Neural progenitor cell (in vitro differentiated cells): Measurements from ENCODE around the gene THBS4. TPM values are rescaled to one million over a fixed set of nuclear protein-coding genes. Genes with fewer than 3 reads are reported as not detected.

ENCODE experiments used
- DNase-seq: peaks from one replicate; pipeline ENCODE4 v3.0.0-alpha.2; 2016; ENCODE audit warnings: low spot score
- H2AFZ ChIP-seq: fragments of 200-600 bp; sonication (generic); replicated peaks from 2 replicates; pipeline ENCODE4 v1.6.1; 2016; ENCODE audit warnings: antibody characterized with exemption
- H3F3A ChIP-seq: fragments of 200-600 bp; sonication (generic); 2 replicates; pipeline ENCODE4 v1.6.1; 2016; ENCODE audit warnings: antibody characterized with exemption, low read depth
- H3K27ac ChIP-seq: fragments of 200-600 bp; sonication (generic); 2 replicates; pipeline ENCODE4 v1.5.1; 2016; ENCODE audit warnings: mild to moderate bottlenecking
- H3K27me3 ChIP-seq: fragments of 200-600 bp; sonication (generic); 2 replicates; pipeline ENCODE4 v1.6.1; 2016; ENCODE audit warnings: mild to moderate bottlenecking, moderate library complexity
- H3K36me3 ChIP-seq: fragments of 200-600 bp; sonication (generic); 2 replicates; pipeline ENCODE4 v1.5.1; 2016
- H3K4me1 ChIP-seq: fragments of 200-600 bp; sonication (generic); 2 replicates; pipeline ENCODE4 v1.6.1; 2016; ENCODE audit warnings: mixed run types
- H3K4me2 ChIP-seq: fragments of 200-600 bp; sonication (generic); 2 replicates; pipeline ENCODE4 v1.6.1; 2016
- H3K4me3 ChIP-seq: fragments of 200-600 bp; sonication (generic); 2 replicates; pipeline ENCODE4 v1.5.1; 2016
- H3K79me2 ChIP-seq: fragments of 200-600 bp; sonication (generic); 2 replicates; pipeline ENCODE4 v1.6.1; 2016; ENCODE audit warnings: low read depth
- H3K9ac ChIP-seq: fragments of 200-600 bp; sonication (generic); 2 replicates; pipeline ENCODE4 v1.6.1; 2016
- H3K9me3 ChIP-seq: fragments of 200-600 bp; sonication (generic); 2 replicates; pipeline ENCODE4 v1.5.1; 2016; ENCODE audit warnings: low read depth
- H4K20me1 ChIP-seq: fragments of 200-600 bp; sonication (generic); 2 replicates; pipeline ENCODE4 v1.6.1; 2016; ENCODE audit warnings: low read depth
- H3K27ac Mint-ChIP-seq: 3 replicates; pipeline ENCODE4 v1.8.0; 2021; ENCODE audit warnings: mixed read lengths
- H3K27me3 Mint-ChIP-seq: 2 replicates; pipeline ENCODE4 v1.8.0; 2022; ENCODE audit warnings: low read depth, mild to moderate bottlenecking, inconsistent platforms, moderate library complexity, mixed read lengths; ENCODE audit not compliant: insufficient read depth
- H3K36me3 Mint-ChIP-seq: 3 replicates; pipeline ENCODE4 v1.8.0; 2021; ENCODE audit warnings: mixed read lengths
- H3K4me1 Mint-ChIP-seq: 3 replicates; pipeline ENCODE4 v1.8.0; 2021; ENCODE audit warnings: mixed read lengths
- H3K4me3 Mint-ChIP-seq: 3 replicates; pipeline ENCODE4 v1.8.0; 2021; ENCODE audit warnings: mild to moderate bottlenecking, moderate library complexity, mixed read lengths
- H3K9me3 Mint-ChIP-seq: 3 replicates; pipeline ENCODE4 v1.8.0; 2020; ENCODE audit warnings: mixed read lengths
- CTCF ChIP-seq: fragments of 200-600 bp; sonication (generic); IDR thresholded peaks from 2 replicates; pipeline ENCODE4 v1.5.1; 2017; ENCODE audit warnings: antibody characterized with exemption, mild to moderate bottlenecking
- EZH2 ChIP-seq: fragments of 200-600 bp; sonication (generic); IDR thresholded peaks from 2 replicates; pipeline ENCODE4 v1.6.1; 2017; ENCODE audit warnings: antibody characterized with exemption, mild to moderate bottlenecking, moderate library complexity
- EZH2phosphoT487 ChIP-seq: fragments of 200-600 bp; sonication (generic); IDR thresholded peaks from 2 replicates; pipeline ENCODE4 v1.6.1; 2017; ENCODE audit warnings: antibody characterized with exemption
- total RNA-seq: library from RNA; depleted of rRNA; stranded (reverse); fragments of >200 nt; gene quantifications from 2 replicates; pipeline ENCODE4 v1.2.3, GENCODE V29; 2015; ENCODE audit warnings: low replicate concordance

The THBS4 gene
- total RNA-seq, 1 donor from 2014 or later = 31.6 TPM

DNA sequence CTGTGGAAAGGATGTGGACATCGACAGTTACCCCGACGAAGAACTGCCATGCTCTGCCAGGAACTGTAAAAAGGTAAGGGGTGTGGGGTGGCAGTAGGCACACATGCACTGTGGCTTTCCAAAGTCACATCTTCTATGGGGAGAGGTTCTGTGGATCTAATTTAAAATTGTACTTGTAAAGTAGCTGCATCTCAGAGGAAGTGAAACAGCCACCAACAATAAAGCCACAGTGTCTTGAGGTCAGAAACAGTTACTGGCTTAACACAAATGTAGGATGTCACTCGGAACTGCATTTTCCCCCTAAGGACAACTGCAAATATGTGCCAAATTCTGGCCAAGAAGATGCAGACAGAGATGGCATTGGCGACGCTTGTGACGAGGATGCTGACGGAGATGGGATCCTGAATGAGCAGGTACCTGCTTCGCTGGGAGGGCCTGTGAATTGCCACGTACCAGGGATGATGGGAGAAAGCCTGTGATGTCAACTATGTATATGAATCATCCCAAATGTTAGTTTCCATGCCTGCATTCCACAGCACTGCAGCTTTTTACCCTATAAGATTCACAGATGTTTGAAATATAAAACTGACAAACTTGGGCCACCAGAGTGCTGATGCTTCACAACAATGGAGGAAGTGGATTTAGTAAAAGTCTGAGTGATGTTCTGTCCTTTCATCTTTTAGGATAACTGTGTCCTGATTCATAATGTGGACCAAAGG lies 35.3 kb downstream of the THBS4 start:
- no peak overlapping the region for H3K27ac ChIP-seq
- H3F3A ChIP-seq = peaks cover 4% of the 10 kb centered on the region
- H4K20me1 ChIP-seq = no peaks in the 10 kb centered on the region
- no peak for TF ChIP-seq EZH2phosphoT487
- TF ChIP-seq EZH2 = no peak
- no peak for TF ChIP-seq CTCF
- no peaks in the 10 kb centered on the region for H3K79me2 ChIP-seq
- Mint-ChIP-seq H3K4me1 (peaks cover 8% of the 10 kb centered on the region), H3K9me3 (no peaks in the 10 kb centered on the region), H3K27me3 (peaks cover 10% of the 10 kb centered on the region), H3K27ac (no peak overlapping the region), H3K36me3 (peaks cover 14% of the 10 kb centered on the region), H3K4me3 (no peak overlapping the region)
- no peaks in the 10 kb centered on the region for H3K27me3 ChIP-seq
- H3K4me3 ChIP-seq = no peak overlapping the region
- DNase-seq = no peak
- no peaks in the 10 kb centered on the region for H3K9me3 ChIP-seq
- H2AFZ ChIP-seq = peak overlapping the region; percentile 39
- H3K36me3 ChIP-seq = no peaks in the 10 kb centered on the region
- H3K9ac ChIP-seq = no peak overlapping the region
- peaks cover 11% of the 10 kb centered on the region for H3K4me1 ChIP-seq
- H3K4me2 ChIP-seq = no peak overlapping the region

DNA sequence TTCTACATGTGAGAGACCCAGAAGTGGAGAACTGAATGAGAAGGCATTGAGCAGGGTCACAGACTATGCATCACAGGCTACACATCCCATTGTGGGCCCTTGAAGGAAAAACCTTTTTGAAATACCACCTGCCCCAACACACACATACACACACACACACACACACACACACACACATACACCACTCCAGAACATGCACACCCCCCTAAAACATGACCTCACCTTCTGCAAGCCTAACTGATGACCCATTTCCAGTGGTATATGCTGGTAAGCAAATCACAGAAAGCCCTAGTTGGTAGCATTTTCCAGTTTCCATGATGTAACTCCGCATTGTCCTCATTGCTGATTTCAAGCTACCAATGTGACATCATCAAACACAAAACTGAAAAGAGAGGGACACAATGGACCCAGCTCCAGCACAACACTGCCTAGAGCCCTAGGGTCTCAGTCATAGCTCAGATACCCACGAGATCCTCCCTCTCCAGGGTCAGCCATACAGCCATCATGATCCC lies 36.4 kb downstream of the THBS4 start:
- DNase-seq = no peak
- Mint-ChIP-seq H3K9me3 (no peaks in the 10 kb centered on the region), H3K27ac (no peak overlapping the region), H3K4me1 (peaks cover 8% of the 10 kb centered on the region), H3K4me3 (no peak overlapping the region), H3K27me3 (peaks cover 10% of the 10 kb centered on the region), H3K36me3 (peaks cover 14% of the 10 kb centered on the region)
- H2AFZ ChIP-seq = no peak overlapping the region
- no peak overlapping the region for H3K4me2 ChIP-seq
- no peaks in the 10 kb centered on the region for H3K9me3 ChIP-seq
- no peaks in the 10 kb centered on the region for H3K79me2 ChIP-seq
- no peak overlapping the region for H3K9ac ChIP-seq
- no peak overlapping the region for H3K27ac ChIP-seq
- H3F3A ChIP-seq = peaks cover 4% of the 10 kb centered on the region
- no peaks in the 10 kb centered on the region for H4K20me1 ChIP-seq
- no peaks in the 10 kb centered on the region for H3K27me3 ChIP-seq
- H3K4me3 ChIP-seq = no peak overlapping the region
- TF ChIP-seq CTCF (no peak), EZH2 (no peak), EZH2phosphoT487 (no peak)
- peaks cover 11% of the 10 kb centered on the region for H3K4me1 ChIP-seq
- H3K36me3 ChIP-seq = no peaks in the 10 kb centered on the region

- Histone ChIP-seq H3K79me2 (no peaks in the 10 kb centered on the region), H4K20me1 (no peaks in the 10 kb centered on the region), H3K4me1 (peaks cover 11% of the 10 kb centered on the region), H3K9ac (no peak overlapping the region), H3K36me3 (no peaks in the 10 kb centered on the region), H2AFZ (no peak overlapping the region), H3K4me2 (no peak overlapping the region), H3K9me3 (no peaks in the 10 kb centered on the region), H3K4me3 (no peak overlapping the region), H3K27me3 (no peaks in the 10 kb centered on the region), H3K27ac (no peak overlapping the region), H3F3A (no peaks in the 10 kb centered on the region)
- no peak overlapping the region for H3K4me3 Mint-ChIP-seq
- TF ChIP-seq CTCF = no peak
- TF ChIP-seq EZH2 = no peak
- TF ChIP-seq EZH2phosphoT487 = no peak
- H3K4me1 Mint-ChIP-seq = peaks cover 8% of the 10 kb centered on the region
- no peak overlapping the region for H3K27ac Mint-ChIP-seq
- H3K9me3 Mint-ChIP-seq = no peaks in the 10 kb centered on the region
- peaks cover 14% of the 10 kb centered on the region for H3K36me3 Mint-ChIP-seq
- peaks cover 10% of the 10 kb centered on the region for H3K27me3 Mint-ChIP-seq
- DNase-seq = no peak
Measured at GRCh38 chr5:80072103-80073073, 37.2 kb downstream of the THBS4 start.
